KBM-7 (cell line): ENCODE data around the gene EARS2.
"Not testable (repeated sequence)": the region's sequence is repeated elsewhere in the genome, so short reads cannot be mapped to it uniquely, and the experiment has no call there.

ENCODE experiments used
- DNase-seq: peaks from one replicate; pipeline ENCODE4 v3.0.0-alpha.2; 2015
- in situ Hi-C: fragments of 300-500 bp; cut with MboI; formaldehyde crosslinking; loops from 2 replicates; pipeline ENCODE4 v1.14.3; 2020; ENCODE audit warnings: low sequenced_read_pairs, low pct_unique_long_range_greater_than_20kb, mixed read lengths

Gene EARS2

DNA sequence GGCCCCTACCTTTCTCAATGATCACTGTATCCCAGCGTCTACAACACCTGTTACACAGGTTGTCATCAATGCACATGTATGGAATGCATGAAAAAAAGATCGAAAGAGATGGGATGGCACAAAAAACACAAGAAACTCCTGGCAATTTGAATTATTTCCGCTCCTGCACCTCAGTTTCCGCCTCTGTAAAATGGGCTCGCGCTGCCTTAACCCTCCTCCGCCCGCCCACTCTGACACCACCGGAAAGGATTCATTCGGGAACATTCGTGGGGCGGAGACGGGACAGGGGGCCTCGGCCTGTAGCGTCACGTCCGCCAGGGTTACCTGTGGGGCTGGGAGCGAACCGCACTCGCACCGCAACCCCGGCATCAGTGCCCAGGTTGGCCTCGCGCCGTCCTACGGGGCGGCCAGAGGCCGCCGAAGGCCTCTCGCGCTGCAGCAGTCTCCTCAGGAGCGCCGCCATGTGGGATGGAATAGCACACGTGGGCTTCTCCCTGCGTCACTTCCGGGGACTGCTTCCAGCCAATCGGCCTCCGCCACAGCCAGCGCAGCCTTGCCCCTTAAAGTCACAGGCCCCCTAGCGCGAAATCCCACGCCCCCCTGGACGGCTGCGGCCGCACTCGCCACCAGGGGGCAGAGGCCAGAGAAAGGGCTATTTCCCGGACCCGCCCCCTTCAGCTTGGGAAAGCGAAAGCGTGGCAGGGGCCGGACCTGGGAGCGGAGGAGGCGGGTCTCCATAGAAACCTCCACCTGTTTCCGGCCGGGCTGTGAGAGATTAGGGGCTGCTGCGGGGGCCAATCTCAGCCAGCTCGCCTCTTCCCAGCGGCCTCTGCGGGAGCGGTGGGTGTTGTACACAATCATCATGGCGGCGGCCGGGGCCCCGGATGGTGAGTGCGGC, at the start of gene EARS2, which contains the start of gene UBFD1:
TSS of gene EARS2 (minus strand) at position 470 of the 898 bp plus-strand sequence. CDS start at position 463, 7 bp downstream.
TSS of gene UBFD1 (plus strand) at position 847 of the 898 bp plus-strand sequence. CDS start at position 863, 16 bp downstream.
- in situ Hi-C loops: no loop called here
- DNase-seq: peak; percentile 100

DNA sequence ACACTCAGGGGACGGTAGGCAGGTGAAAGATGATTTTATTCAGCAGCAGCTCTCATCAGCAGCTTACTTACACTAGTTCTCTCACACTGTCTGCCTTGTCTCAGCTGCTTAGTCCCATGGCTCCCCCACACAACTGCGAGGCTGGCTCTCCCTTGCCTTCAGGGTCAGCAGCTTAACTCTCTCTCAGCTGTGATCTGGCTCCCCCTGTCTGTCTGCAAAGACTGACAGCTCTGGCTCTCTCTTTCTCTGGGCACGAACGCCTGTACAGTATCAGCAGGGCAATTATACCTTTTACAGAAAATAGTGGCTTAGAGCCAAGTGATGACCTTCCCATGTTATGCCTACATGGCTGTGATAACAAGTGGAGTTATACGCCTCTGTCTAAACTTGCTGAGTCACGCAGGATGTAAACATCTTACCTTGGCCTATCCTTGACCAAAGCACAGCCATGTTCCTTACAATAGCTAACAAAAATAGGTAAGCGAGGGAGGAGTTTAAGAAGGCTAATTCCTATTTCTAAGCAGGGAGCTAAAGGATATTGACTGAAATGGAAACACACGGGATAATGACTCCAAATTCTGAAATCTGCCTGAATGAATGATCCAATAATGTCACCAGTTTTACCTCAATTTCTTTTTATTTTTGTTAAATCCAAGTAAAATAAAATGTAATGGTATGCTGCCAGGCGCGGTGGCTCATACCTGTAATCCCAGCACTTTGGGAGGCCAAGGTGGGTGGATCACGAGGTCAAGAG, 40.0 kb upstream of the EARS2 start:
- in situ Hi-C loops: no loop called here
- peak; percentile 73 for DNase-seq

DNA sequence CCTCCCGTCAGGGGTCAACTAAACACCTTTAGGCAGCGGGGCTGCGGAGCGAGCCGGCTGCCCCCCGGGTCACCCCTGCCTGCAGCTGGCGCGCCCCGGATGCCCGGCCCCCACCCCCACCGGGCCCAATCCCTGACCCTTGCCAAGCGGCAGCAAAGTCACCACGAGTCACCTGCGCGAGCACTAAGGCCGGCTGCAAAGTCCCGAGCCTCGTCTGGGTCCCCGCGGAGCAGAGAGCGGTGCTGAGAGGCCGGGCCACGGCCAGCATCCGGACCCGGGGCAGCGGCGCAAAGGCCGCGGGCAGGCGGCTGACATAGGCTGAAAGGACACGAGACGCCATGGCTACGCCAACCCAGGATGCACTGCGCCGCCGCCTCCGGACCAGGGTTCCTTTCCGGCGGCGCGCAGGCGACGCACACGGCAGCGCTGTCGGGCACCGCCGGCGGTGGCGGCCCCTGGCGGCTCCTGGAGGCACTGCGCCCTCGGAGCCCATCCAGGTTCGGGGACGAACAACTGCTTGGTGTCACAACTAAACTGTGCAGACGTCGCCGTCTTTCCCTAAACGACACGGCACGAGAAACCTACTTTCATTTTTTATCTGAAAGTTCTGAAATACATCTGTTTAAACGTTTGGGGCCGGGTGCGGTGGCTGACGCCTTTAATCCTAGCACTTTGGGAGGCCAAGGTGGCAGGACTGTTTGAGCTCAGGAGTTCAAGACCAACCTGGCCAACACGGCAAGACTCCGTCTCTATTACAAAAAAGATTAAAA, 39.0 kb upstream of the EARS2 start, which contains the start of gene NDUFAB1:
TSS of gene NDUFAB1 (minus strand) at position 366 of the 770 bp plus-strand sequence. CDS start at position 340, 26 bp downstream.
- peak; percentile 93 for DNase-seq
- in situ Hi-C loops: no loop called here

DNA sequence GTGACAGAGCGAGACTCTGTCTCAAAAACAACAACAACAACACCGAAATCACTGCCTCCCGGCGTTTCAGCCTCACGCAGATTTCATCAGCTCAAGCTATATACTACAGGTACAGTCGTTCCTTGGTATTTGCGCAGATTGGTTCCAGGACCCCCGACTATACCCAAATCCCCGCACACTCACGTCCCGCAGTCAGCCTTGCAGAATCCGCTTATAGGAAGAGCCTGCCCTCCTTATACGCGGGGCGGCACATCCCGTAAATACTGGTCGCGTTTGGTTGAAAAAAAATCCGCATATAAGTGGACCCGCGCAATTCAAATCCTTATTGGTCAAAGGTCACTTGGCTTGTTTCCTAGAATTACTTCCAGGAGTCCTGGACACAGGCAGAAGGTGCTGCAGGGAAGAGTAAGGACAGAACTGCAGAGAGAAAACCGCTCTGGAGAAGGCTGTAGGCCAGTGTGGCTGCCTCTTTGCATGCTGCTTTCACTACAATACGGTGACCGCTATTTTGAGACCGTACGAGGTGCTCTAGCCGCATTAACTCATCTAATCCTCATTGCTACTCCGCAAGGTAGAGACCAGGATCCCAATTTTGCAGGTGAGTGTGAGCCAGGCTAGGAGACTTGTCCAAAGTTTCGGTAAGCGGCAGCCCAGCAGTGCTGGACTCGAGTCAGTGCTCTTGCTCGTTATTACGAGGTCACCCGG, 38.2 kb upstream of the EARS2 start:
- in situ Hi-C loops: no loop called here
- peak; percentile 18 for DNase-seq

DNA sequence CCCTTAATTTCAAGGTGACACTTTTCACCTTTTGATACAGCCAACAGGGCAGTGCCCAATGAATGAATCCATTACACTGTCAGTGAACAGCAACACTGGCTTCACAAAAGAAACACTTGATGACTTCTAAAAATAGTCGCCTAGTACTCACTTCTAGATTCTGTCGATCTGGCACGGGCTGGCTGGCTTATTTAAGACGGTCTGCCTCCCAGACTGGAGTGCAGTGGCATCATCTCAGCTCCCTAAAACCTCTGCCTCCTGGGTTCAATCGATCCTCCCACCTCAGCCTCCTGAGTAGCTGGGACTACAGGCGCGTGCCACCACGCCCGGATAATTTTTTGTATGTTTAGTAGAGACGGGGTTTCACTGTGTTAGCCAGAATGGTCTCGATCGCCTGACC, 37.0 kb upstream of the EARS2 start:
- no peak for DNase-seq
- in situ Hi-C loops: no loop called here

DNA sequence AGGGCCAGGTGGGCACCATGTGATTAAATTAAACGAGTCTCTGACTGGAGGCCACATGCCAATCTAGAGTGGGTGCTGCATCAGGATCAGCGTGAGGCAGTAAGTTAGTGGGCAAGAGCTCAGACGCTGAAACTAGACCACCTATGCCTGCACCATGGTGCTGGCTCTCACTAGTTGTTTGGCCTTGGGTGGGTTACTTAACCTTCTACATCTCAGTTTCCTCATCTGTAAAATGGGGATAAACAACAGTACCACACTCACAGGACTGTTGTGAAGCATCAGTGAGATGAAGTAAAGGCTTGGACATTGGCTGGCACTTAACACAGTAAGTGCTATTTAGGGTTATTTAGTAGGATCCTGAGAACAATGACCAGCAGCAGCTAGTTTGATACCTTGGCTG, 33.0 kb upstream of the EARS2 start:
- in situ Hi-C loops: no loop called here

DNA sequence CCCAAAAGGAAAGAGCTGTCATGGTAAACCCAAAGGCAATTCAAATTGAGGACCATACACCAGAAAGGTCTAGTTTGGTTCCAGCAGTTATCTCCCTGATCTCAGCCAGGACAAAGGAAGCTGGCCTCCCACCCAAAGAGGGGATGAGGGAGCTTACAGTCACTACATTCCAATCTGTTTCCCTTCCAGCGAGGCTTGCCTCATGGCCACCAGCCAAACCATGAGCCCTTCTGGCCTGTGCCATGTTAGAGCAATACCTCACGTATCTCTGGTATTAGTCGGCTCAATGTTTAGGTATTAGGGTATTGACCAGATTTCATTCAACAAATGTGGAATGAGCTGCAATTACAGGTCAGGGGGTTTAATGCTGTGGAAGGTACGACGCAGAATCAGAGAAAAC, 30.6 kb upstream of the EARS2 start:
- DNase-seq: no peak
- in situ Hi-C loops: no loop called here

More for the DNA sequence above, 33.0 kb upstream of the EARS2 start:
- no peak for DNase-seq

DNA sequence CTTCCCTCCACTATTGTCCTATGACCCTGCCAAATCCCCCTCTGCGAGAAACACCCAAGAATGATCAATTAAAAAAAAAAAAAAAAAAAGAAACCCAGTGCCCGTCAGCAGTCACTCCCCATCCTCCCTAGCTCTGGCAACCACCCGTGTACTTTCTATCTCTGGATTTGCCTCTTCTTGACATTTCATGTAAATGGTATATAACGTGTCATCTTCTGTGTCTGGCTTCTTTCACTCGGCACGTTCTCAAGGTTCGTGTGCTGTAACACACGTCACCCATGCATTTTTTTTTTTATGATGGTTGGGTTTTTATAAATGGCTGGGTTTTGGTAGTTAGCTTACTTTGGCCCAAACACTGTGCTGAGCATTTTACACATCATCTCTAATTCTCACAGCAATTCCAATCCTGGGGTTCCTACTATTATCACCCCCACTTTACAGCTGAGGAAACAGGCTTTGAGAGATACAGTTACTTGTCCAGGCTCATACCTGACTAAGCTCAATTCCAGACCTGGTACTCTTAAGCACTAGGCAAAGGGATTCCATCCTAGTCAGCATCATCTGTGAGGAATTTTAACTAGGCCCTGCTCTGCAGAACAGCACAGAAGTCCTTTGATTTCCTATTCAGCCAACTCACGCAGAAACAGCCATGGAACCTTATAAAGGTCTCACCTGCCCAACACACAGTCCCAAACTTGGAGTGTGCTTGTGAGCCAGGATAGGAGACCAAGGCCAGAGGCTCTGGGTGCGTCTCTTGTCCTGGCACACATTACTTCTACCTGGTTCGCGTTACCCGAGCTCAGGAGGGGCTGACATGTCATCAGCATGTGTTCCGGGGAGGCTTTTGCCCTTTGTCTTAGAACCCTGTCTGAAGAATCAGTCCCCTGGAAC, 27.3 kb upstream of the EARS2 start:
- DNase-seq: no peak
- in situ Hi-C loops: no loop called here

DNA sequence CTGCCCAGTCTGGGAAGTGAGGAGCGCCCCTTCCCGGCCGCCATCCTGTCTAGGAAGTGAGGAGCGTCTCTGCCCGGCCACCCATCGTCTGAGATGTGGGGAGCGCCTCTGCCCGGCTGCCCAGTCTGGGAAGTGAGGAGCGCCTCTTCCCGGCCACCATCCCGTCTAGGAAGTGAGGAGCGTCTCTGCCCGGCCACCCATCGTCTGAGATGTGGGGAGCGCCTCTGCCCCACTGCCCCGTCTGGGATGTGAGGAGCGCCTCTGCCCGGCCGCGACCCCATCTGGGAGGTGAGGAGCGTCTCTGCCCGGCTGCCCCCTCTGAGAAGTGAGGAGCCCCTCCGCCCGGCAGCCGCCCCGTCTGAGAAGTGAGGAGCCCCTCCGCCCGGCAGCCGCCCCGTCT, 26.1 kb upstream of the EARS2 start:
- in situ Hi-C loops, DNase-seq: not testable (repeated sequence)

DNA sequence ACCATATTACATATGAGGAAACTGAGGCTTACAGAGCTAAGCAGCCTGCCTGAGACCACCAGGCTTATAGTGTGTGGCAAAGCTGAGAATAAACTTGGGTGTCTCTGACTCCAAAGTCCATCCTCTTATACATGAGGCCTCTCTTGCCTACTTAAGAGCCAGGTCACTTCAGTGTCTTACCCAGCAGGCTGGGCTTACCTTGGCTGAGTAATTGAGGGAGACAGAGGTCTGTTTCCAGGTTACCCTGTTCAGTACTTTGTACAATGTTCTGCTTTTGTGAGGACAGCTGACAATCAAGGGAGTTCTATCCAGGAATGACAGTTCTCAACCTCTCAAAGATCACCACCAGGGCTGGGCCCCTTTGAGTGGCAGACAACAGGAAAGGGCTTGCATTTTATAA, 24.6 kb upstream of the EARS2 start:
- in situ Hi-C loops: no loop called here
- no peak for DNase-seq

DNA sequence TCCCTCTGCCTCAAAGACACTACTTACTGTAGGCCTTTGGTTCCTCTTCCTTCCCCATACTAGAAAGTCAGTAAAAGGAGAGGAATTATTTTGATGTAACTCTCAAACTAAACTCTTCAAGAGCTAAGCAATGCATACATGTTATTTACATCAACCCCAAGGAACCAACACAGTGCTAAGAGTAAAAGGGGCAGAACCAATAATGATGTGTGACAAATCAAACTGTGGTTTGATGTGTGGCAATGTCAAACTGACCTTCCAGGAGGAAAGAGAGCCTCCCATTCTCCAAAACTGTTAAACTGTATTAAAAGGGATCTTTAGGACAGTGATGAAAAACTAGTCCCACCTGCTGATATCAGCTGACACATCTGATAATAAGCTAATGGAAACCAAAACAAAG, 23.2 kb upstream of the EARS2 start:
- no peak for DNase-seq
- in situ Hi-C loops: no loop called here

DNA sequence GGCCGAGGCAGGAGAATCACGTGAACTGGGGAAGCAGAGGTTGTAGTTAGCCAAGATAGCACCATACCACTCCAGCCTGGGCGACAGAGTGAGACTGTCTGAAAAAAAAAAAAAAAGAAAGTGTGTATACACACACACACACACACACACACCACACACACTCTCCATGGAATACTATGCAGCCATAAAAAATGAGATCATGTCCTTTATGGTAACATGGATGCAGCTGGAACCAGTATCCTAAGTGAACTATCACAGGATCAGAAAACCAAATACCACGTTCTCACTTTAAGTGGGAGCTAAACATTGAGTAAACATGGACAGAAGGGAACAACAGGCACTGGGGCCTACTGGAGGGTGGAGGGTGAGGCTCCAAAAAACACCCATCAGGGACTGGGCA, 22.2 kb upstream of the EARS2 start:
- in situ Hi-C loops: no loop called here
- DNase-seq: no peak

DNA sequence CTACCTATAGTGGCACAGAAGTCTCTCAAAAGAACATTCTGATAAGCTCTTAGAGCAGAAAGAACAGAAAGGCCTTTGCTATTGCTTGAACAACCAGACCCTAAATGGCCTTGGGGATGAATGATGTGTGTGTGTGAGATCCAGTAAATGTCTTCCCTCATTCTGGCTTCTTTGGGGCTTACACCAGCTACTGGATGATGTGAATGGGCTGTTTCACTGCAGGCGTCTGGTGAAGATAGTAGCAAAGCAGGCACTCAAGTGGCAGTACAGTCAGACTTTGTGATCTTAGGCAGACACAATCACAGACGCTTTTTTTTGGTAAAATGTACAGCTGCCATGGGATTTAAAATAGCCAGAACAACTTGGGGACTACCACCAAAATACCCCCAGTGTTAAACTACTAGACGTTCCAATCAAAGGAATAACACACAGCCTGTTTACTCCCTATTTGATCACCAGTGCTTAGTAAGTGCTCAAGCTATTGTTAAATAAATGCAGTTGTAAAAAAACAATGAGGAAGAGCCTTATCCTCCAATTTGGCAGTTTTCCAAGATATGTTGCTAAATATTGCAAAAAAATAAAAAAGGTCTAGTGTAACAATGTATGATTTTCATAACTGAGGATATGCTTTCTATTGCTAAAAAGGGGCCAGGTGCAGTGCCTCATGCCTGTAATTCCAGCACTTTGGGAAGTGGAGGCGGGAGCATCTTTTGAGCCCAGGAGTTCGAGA, 21.1 kb upstream of the EARS2 start:
- no peak for DNase-seq
- in situ Hi-C loops: no loop called here

DNA sequence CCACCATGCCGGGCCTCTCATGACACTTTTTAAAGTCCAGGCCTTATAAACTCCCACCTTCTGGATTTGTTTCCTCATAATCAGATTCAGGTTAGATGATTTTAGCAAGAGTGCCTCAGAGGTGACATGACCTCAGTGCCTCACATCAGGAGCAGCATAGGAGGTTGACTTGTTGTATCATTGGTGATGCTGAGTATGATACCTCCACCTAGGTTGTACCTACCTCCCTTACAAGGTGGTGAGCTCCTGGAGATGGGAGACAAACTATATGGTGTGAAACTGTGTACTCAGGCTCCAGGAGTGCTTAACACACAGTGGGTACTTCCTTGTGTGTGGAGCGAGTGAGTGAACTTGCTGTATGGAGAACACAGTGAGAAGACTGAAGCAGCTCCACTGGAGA, 20.3 kb upstream of the EARS2 start:
- DNase-seq: no peak
- in situ Hi-C loops: no loop called here

DNA sequence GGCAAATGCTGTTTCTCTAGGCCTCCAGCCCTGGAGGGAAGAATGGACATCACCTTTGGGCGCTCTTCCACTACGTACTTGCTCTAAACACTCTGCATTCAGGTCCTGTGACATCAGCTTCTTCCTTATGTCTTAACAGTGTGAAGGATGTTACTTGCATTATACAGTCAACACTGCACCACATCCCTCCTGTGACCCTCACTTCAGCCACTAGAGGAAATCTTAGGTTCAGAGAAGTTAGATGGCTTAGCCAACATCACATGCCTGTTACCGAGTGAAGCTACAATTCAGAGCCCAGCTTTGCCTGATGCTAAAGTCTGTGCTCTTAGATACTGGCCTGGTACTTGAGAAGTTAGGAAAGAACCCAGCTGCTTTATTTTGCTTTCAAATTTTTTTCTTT, 18.7 kb upstream of the EARS2 start:
- in situ Hi-C loops: no loop called here
- DNase-seq: peak; percentile 6

DNA sequence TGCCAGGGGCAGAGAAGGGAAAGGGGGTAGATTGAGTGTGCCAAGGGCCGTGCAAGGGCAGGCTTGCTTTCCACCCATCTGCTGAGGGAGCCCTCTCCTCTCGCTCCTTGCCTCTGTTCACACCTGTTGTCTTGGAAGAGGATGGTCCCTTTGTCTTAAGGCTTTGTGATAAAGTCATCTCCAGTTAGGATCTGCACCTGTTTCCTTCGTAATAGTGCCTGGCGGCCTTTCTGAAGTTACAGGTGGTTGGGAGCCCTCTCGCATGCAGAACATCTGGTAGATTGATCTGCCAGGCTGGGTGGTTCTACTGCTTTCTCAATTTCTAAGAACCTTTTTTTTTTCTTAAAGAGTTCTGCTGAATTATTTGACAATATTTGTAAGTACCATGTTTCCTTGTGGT, 16.7 kb upstream of the EARS2 start:
- in situ Hi-C loops: no loop called here
- no peak for DNase-seq

DNA sequence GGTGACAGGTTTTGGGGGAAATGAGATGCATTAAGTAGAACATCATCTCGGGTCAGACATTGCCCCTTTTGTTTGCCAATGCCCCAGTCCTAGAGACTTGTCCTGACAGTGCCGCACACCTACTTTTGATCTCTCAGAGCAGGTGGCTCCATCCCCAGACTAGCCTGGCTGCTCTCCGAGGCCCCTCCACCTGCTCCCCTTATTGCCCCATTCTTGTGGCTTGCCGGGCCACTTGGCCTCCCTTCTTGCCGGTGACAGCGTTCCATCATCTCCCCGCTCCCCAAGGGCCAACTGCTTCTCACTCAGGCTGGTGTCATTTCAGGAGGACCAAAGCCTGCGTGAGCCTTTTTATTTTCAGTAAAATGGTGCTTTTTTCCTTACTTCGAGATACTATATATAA, 15.2 kb upstream of the EARS2 start:
- in situ Hi-C loops: no loop called here
- DNase-seq: no peak
